ENCODE data around the gene MTFR1L.

DNA sequence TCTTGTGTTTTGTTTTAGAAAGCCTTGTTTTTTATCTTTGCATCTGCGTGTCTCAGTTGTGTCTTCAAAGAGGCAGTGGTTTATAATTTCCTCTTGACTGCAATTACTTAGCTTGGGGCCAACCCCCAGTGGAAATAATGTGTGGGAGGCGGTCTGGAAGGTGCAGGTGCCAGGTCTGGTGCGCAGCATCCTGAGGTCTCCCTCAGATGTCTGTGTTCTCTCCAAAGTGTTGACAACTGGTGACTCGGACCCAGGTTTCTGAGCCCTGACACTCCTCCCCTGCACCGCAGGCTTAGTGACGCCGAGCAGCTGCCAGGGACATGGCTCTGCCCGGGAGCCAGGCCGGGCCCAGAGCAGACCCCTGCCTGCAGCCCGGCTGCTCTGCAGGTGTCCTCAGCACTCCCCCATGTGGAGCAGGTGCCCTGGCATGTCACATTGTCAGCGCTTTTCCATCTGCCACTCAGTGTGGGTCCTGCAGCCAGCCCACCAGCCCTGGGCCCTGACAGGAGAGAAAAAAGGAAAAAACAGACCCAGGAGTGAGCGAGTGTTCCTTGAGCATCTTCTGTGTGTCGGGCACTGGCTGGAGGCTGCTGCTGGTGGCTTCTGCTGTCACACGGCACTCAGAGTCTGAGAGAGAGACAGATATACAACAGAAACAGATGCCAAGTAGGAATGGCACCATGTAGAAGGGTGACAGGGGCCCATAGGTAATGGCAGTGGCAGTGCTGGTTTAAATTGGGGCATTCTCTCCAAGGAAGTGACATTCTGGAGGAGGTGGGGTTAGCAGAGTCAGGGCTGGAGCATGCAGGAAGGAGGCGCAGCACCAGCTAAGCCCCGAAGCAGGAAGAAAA, 44.6 kb upstream of the MTFR1L start:
- TF ChIP-seq, protein P1, sequence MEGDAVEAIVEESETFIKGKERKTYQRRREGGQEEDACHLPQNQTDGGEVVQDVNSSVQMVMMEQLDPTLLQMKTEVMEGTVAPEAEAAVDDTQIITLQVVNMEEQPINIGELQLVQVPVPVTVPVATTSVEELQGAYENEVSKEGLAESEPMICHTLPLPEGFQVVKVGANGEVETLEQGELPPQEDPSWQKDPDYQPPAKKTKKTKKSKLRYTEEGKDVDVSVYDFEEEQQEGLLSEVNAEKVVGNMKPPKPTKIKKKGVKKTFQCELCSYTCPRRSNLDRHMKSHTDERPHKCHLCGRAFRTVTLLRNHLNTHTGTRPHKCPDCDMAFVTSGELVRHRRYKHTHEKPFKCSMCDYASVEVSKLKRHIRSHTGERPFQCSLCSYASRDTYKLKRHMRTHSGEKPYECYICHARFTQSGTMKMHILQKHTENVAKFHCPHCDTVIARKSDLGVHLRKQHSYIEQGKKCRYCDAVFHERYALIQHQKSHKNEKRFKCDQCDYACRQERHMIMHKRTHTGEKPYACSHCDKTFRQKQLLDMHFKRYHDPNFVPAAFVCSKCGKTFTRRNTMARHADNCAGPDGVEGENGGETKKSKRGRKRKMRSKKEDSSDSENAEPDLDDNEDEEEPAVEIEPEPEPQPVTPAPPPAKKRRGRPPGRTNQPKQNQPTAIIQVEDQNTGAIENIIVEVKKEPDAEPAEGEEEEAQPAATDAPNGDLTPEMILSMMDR (IDR thresholded peaks at IDR 0.05), result no peak
- no peak for TF ChIP-seq POLR2A (IDR thresholded peaks at IDR 0.05)
